Keratinocyte (primary cell): Measurements from ENCODE around the gene FUT8.

ENCODE experiments used
- EZH2 ChIP-seq: IDR thresholded peaks from one replicate; pipeline ENCODE4 v1.6.1; 2012; ENCODE audit warnings: inconsistent platforms, mild to moderate bottlenecking, low read length, moderate library complexity
- TF ChIP-seq, protein P1 (sequence below), 3 experiments: IDR thresholded peaks in 1 of 3; conservative IDR thresholded peaks in 1 of 3; optimal IDR thresholded peaks in 1 of 3; 2 replicates in 2 of 3; 3 replicates in 1 of 3; pipeline versions ENCODE3 to v1.5.1; 2011; ENCODE audit warnings: low read length in 3 of 3, mild to moderate bottlenecking in 3 of 3, moderate library complexity in 2 of 3, control low read depth in 1 of 3, inconsistent platforms in 1 of 3; ENCODE audit not compliant: insufficient read depth in 2 of 3; ENCODE audit errors: extremely low read depth in 1 of 3

DNA sequence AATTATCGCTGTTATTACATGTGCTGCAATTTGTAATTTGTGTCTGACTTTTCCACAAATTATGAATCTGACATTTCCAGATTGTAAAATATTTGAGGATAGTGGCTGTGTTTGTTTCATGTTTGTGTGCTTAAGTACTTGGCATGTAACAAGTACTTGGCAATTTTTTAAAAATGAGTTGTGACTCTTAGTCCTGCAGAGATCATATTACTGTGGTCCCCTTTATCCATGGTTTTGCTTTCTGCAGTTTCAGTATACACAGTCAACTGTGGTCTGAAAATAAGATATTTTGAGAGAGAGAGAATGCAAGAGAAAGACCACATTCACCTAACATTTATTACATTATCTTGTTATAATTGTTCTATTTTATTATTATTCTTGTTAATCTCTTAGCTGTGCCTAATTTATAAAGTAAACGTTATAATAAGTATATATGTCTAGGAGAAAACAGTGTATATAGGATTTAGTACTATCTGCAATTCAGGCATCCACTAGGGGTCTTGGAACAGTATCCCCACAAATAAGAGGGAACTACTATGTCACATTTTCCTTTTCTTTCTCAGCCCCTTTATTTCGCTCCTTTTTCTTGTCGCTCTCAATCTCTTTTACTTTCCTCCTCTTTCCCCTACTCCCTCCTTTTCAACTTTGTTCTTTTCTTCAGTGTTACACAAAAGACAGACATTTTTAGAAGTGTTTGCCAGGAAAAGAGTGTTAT, 176.1 kb downstream of the FUT8 start:
- TF ChIP-seq, protein P1, sequence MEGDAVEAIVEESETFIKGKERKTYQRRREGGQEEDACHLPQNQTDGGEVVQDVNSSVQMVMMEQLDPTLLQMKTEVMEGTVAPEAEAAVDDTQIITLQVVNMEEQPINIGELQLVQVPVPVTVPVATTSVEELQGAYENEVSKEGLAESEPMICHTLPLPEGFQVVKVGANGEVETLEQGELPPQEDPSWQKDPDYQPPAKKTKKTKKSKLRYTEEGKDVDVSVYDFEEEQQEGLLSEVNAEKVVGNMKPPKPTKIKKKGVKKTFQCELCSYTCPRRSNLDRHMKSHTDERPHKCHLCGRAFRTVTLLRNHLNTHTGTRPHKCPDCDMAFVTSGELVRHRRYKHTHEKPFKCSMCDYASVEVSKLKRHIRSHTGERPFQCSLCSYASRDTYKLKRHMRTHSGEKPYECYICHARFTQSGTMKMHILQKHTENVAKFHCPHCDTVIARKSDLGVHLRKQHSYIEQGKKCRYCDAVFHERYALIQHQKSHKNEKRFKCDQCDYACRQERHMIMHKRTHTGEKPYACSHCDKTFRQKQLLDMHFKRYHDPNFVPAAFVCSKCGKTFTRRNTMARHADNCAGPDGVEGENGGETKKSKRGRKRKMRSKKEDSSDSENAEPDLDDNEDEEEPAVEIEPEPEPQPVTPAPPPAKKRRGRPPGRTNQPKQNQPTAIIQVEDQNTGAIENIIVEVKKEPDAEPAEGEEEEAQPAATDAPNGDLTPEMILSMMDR (optimal IDR thresholded peaks at IDR 0.05 in 1 of 3, IDR thresholded peaks at IDR 0.05 in 1 of 3, conservative IDR thresholded peaks at IDR 0.05 in 1 of 3; ENCODE audit: extremely low read depth in 1 of 3, insufficient read depth in 2 of 3, low read length in 3 of 3), result no peak
- no peak for TF ChIP-seq EZH2
